ENCODE data around the gene SEC24B.
"Not testable (repeated sequence)": the region's sequence is repeated elsewhere in the genome, so short reads cannot be mapped to it uniquely, and the experiment has no call there.

The SEC24B gene

GRCh38 chr4:109545401-109545800 lies 111.8 kb downstream of the SEC24B start:
- H3K4me3 ChIP-seq (ENCODE audit: low read depth, low read length) = no peak overlapping the region
- no peak for TF ChIP-seq CTCF (IDR thresholded peaks at IDR 0.05; ENCODE audit: borderline replicate concordance, insufficient read depth, low read depth, low read length)

GRCh38 chr4:109547394-109547793 lies 113.8 kb downstream of the SEC24B start:
- TF ChIP-seq CTCF (IDR thresholded peaks at IDR 0.05; ENCODE audit: borderline replicate concordance, insufficient read depth, low read depth, low read length) = no peak
- H3K4me3 ChIP-seq (ENCODE audit: low read depth, low read length) = no peak overlapping the region

GRCh38 chr4:109548655-109549054 lies 115.0 kb downstream of the SEC24B start:
- no peak overlapping the region for H3K4me3 ChIP-seq (ENCODE audit: low read depth, low read length)
- no peak for TF ChIP-seq CTCF (IDR thresholded peaks at IDR 0.05; ENCODE audit: borderline replicate concordance, insufficient read depth, low read depth, low read length)

- TF ChIP-seq CTCF (IDR thresholded peaks at IDR 0.05; ENCODE audit: borderline replicate concordance, insufficient read depth, low read depth, low read length) = no peak
- no peak overlapping the region for H3K4me3 ChIP-seq (ENCODE audit: low read depth, low read length)
Observed at GRCh38 chr4:109552237-109552636, 118.6 kb downstream of the SEC24B start.

- no peak for TF ChIP-seq CTCF (IDR thresholded peaks at IDR 0.05; ENCODE audit: borderline replicate concordance, insufficient read depth, low read depth, low read length)
- no peak overlapping the region for H3K4me3 ChIP-seq (ENCODE audit: low read depth, low read length)
Observed at GRCh38 chr4:109553130-109553529, 119.5 kb downstream of the SEC24B start.

GRCh38 chr4:109554971-109555370 lies 121.4 kb downstream of the SEC24B start:
- no peak overlapping the region for H3K4me3 ChIP-seq (ENCODE audit: low read depth, low read length)
- no peak for TF ChIP-seq CTCF (IDR thresholded peaks at IDR 0.05; ENCODE audit: borderline replicate concordance, insufficient read depth, low read depth, low read length)

GRCh38 chr4:109557433-109557832 lies 123.8 kb downstream of the SEC24B start:
- H3K4me3 ChIP-seq (ENCODE audit: low read depth, low read length) = no peak overlapping the region
- TF ChIP-seq CTCF (IDR thresholded peaks at IDR 0.05; ENCODE audit: borderline replicate concordance, insufficient read depth, low read depth, low read length) = no peak

- not testable (repeated sequence) for H3K4me3 ChIP-seq (ENCODE audit: low read depth, low read length)
Observed at GRCh38 chr4:109558095-109558494, 124.5 kb downstream of the SEC24B start.

All from GM12875 (cell line).